IPS-20b (cell line): ENCODE results near the gene ADRB1.
A peak's percentile ranks its signal among the peaks of the same experiment; 100 is the strongest.

Experiments used
- H3K27ac ChIP-seq: one replicate; pipeline ENCODE4 v1.5.1; 2013; ENCODE audit warnings: low read length
- H3K27me3 ChIP-seq: 2 replicates; pipeline ENCODE4 v1.6.1; 2013; ENCODE audit warnings: mild to moderate bottlenecking, low read length, inconsistent platforms; ENCODE audit not compliant: insufficient read depth
- H3K36me3 ChIP-seq: 2 replicates; pipeline ENCODE4 v1.6.1; 2013; ENCODE audit warnings: low read depth, mild to moderate bottlenecking, inconsistent platforms, low read length, moderate library complexity; ENCODE audit not compliant: insufficient read depth
- H3K4me1 ChIP-seq: 2 replicates; pipeline ENCODE4 v1.6.1; 2013; ENCODE audit warnings: mild to moderate bottlenecking, control low read depth, inconsistent platforms, low read length, moderate library complexity; ENCODE audit not compliant: insufficient read depth
- H3K4me3 ChIP-seq: 2 replicates; pipeline ENCODE4 v1.5.1; 2013; ENCODE audit warnings: mild to moderate bottlenecking, low read length, inconsistent platforms
- H3K9ac ChIP-seq: 2 replicates; pipeline ENCODE4 v1.6.1; 2013; ENCODE audit warnings: low read depth, mild to moderate bottlenecking, inconsistent platforms, low read length, moderate library complexity
- H3K9me3 ChIP-seq: 2 replicates; pipeline ENCODE4 v1.6.1; 2013; ENCODE audit warnings: mild to moderate bottlenecking, low read depth, low read length, inconsistent platforms; ENCODE audit not compliant: insufficient read depth

The ADRB1 gene

GRCh38 chr10:114044247-114045135 lies 825 bp downstream of the ADRB1 start:
- Histone ChIP-seq H3K4me3 (peak overlapping the region; percentile 38; the same call in 1 of the 2 replicates), H3K27me3 (peaks cover 95% of the 10 kb centered on the region)

DNA sequence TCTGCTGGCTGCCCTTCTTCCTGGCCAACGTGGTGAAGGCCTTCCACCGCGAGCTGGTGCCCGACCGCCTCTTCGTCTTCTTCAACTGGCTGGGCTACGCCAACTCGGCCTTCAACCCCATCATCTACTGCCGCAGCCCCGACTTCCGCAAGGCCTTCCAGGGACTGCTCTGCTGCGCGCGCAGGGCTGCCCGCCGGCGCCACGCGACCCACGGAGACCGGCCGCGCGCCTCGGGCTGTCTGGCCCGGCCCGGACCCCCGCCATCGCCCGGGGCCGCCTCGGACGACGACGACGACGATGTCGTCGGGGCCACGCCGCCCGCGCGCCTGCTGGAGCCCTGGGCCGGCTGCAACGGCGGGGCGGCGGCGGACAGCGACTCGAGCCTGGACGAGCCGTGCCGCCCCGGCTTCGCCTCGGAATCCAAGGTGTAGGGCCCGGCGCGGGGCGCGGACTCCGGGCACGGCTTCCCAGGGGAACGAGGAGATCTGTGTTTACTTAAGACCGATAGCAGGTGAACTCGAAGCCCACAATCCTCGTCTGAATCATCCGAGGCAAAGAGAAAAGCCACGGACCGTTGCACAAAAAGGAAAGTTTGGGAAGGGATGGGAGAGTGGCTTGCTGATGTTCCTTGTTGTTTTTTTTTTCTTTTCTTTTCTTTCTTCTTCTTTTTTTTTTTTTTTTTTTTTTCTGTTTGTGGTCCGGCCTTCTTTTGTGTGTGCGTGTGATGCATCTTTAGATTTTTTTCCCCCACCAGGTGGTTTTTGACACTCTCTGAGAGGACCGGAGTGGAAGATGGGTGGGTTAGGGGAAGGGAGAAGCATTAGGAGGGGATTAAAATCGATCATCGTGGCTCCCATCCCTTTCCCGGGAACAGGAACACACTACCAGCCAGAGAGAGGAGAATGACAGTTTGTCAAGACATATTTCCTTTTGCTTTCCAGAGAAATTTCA lies 1.7 kb downstream of the ADRB1 start:
- Histone ChIP-seq H3K9me3 (no peaks in the 10 kb centered on the region), H3K4me3 (no peak overlapping the region), H3K27me3 (peaks cover 95% of the 10 kb centered on the region), H3K27ac (no peak overlapping the region), H3K4me1 (no peaks in the 10 kb centered on the region), H3K9ac (no peak overlapping the region), H3K36me3 (no peaks in the 10 kb centered on the region)

More at GRCh38 chr10:114044247-114045135, 825 bp downstream of the ADRB1 start:
- H3K4me1 ChIP-seq = no peaks in the 10 kb centered on the region
- H3K27ac ChIP-seq = no peak overlapping the region
- H3K36me3 ChIP-seq = no peaks in the 10 kb centered on the region
- H3K9me3 ChIP-seq = no peaks in the 10 kb centered on the region
- H3K9ac ChIP-seq = no peak overlapping the region

- Histone ChIP-seq H3K36me3 (no peaks in the 10 kb centered on the region), H3K4me3 (no peak overlapping the region), H3K27me3 (peaks cover 89% of the 10 kb centered on the region), H3K4me1 (no peaks in the 10 kb centered on the region), H3K9me3 (no peaks in the 10 kb centered on the region), H3K27ac (no peak overlapping the region), H3K9ac (no peak overlapping the region)
Measured at GRCh38 chr10:114046087-114046458, 2.4 kb downstream of the ADRB1 start.

DNA sequence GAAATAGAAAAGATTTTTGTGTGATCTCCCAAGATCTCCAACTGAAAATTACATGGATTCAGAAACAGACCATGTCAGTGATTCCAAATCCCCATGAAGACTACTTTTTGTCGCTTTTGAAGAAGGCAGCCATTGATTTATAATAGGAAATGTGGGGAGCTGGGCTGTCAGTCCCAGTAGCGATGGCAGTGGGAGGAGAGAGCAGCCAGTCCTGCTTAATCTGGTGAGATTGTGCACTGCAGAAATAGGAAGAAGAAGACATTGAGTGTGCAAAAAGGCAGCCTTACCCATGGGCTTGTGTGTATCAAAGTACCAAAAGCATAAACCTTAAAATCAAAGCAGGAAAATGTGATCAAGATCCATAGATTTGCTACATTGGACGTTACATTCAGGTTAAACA lies 4.8 kb downstream of the ADRB1 start:
- no peak overlapping the region for H3K9ac ChIP-seq
- no peaks in the 10 kb centered on the region for H3K36me3 ChIP-seq
- no peaks in the 10 kb centered on the region for H3K9me3 ChIP-seq
- peaks cover 65% of the 10 kb centered on the region for H3K27me3 ChIP-seq
- no peaks in the 10 kb centered on the region for H3K4me1 ChIP-seq
- H3K27ac ChIP-seq = no peak overlapping the region
- no peak overlapping the region for H3K4me3 ChIP-seq

GRCh38 chr10:114051714-114052113 lies 8.0 kb downstream of the ADRB1 start:
- Histone ChIP-seq H3K9ac (no peak overlapping the region), H3K27me3 (peaks cover 33% of the 10 kb centered on the region)

DNA sequence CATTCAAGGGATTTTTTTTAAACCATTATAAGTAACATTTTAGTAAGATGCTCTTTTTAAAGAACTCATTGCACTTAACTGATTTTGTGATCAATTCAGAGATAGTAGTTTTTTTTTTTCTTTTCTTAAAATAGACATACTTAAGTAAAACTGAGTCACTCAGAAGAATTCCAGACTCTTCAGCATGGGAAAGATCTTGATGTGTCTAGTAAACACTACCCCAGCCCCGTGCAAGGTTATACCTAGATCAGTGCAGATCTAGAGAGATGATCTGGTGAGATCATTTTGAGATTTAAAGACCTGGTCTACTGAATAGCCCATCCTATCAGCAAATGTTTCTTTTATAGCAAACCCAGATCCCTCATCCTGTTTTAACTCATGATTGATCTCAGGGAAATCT lies 8.6 kb downstream of the ADRB1 start:
- no peaks in the 10 kb centered on the region for H3K9me3 ChIP-seq
- H3K27ac ChIP-seq = no peak overlapping the region
- H3K27me3 ChIP-seq = peaks cover 28% of the 10 kb centered on the region
- H3K36me3 ChIP-seq = no peaks in the 10 kb centered on the region
- no peak overlapping the region for H3K9ac ChIP-seq
- H3K4me3 ChIP-seq = no peak overlapping the region
- H3K4me1 ChIP-seq = no peaks in the 10 kb centered on the region

More at GRCh38 chr10:114051714-114052113, 8.0 kb downstream of the ADRB1 start:
- Histone ChIP-seq H3K4me1 (no peaks in the 10 kb centered on the region), H3K36me3 (no peaks in the 10 kb centered on the region), H3K9me3 (no peaks in the 10 kb centered on the region), H3K4me3 (no peak overlapping the region), H3K27ac (no peak overlapping the region)

DNA sequence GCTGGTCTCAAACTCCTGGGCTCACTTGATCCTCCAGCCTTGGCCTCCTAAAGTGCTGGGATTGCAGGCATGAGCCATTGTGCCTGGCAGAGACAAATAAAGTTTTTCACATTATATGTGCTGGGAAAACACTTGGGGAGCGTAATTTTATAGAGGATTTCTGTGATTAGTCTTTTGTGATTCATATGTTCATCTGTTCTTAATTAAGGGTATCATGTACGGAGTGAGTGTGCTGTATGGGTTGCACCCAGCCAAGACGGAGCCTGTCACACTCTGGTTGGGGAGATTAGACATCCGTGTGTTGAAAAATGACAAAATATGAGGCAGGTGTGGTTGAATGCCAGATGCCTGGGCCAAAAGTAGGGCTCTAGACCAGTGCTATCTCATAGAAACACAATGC lies 10.3 kb downstream of the ADRB1 start:
- H3K4me1 ChIP-seq = no peaks in the 10 kb centered on the region
- H3K9me3 ChIP-seq = no peaks in the 10 kb centered on the region
- no peak overlapping the region for H3K27ac ChIP-seq
- peaks cover 11% of the 10 kb centered on the region for H3K27me3 ChIP-seq
- H3K36me3 ChIP-seq = no peaks in the 10 kb centered on the region
- no peak overlapping the region for H3K9ac ChIP-seq
- no peak overlapping the region for H3K4me3 ChIP-seq

- Histone ChIP-seq H3K36me3 (no peaks in the 10 kb centered on the region), H3K27ac (no peak overlapping the region), H3K4me1 (peaks cover 9% of the 10 kb centered on the region), H3K27me3 (no peaks in the 10 kb centered on the region), H3K9me3 (no peaks in the 10 kb centered on the region), H3K4me3 (no peak overlapping the region), H3K9ac (no peak overlapping the region)
Measured at GRCh38 chr10:114057855-114058254, 14.2 kb downstream of the ADRB1 start.

GRCh38 chr10:114058297-114058696 lies 14.6 kb downstream of the ADRB1 start:
- H3K27ac ChIP-seq = no peak overlapping the region
- peaks cover 9% of the 10 kb centered on the region for H3K4me1 ChIP-seq
- H3K4me3 ChIP-seq = no peak overlapping the region
- no peaks in the 10 kb centered on the region for H3K36me3 ChIP-seq
- H3K9me3 ChIP-seq = no peaks in the 10 kb centered on the region
- H3K27me3 ChIP-seq = no peaks in the 10 kb centered on the region
- no peak overlapping the region for H3K9ac ChIP-seq

DNA sequence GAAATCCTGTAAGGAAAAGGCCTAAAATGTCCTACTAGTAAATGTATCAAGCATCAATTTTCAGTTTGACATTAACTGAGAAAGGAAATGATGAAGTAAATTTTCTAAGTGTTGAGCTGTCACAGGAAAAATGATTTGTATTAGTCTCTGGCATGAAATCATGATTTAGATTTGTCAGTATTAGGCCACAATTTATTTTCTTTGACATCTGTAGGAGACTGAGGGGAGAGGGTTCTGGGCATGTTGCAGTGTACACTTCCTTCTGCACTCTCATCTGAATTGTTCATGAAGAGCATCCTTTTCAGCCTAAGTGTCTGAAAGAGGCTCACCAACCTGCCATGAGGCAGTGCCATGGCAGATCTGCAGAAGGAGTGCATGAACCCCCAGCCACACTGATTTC lies 15.9 kb downstream of the ADRB1 start:
- no peaks in the 10 kb centered on the region for H3K36me3 ChIP-seq
- no peaks in the 10 kb centered on the region for H3K27me3 ChIP-seq
- no peak overlapping the region for H3K4me3 ChIP-seq
- H3K9ac ChIP-seq = no peak overlapping the region
- H3K27ac ChIP-seq = no peak overlapping the region
- H3K4me1 ChIP-seq = peaks cover 9% of the 10 kb centered on the region
- no peaks in the 10 kb centered on the region for H3K9me3 ChIP-seq

- no peak overlapping the region for H3K27ac ChIP-seq
- no peaks in the 10 kb centered on the region for H3K36me3 ChIP-seq
- no peaks in the 10 kb centered on the region for H3K27me3 ChIP-seq
- no peaks in the 10 kb centered on the region for H3K9me3 ChIP-seq
- H3K4me3 ChIP-seq = no peak overlapping the region
- H3K9ac ChIP-seq = no peak overlapping the region
- H3K4me1 ChIP-seq = peaks cover 9% of the 10 kb centered on the region
Measured at GRCh38 chr10:114060456-114060855, 16.8 kb downstream of the ADRB1 start.
